Central memory CD4-positive, alpha-beta T cell (primary cell): ENCODE results near the gene NSF.
"Not testable (repeated sequence)": the region's sequence is repeated elsewhere in the genome, so short reads cannot be mapped to it uniquely, and the experiment has no call there.

Experiments used
- DNase-seq: peaks from one replicate; pipeline ENCODE4 v3.0.0; 2022

The NSF gene

DNA sequence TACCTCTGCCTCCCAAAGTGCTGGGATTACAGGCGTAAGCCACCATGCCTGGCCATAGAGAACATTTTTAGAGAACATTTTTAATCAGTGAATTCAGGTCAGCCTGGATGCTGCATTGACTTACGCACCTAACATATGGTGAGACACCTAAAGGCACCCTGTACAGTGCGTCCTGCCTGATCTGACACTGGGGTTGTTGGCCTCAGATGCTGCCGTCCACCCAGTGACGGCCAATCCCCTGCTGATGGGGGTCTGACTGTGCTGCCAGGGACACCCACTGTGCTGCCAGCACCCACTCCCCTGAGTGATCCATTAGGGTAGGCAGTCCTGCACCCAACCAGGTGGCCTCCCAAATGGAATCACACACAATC lies 189.5 kb downstream of the NSF start:
- DNase-seq, result no peak

DNA sequence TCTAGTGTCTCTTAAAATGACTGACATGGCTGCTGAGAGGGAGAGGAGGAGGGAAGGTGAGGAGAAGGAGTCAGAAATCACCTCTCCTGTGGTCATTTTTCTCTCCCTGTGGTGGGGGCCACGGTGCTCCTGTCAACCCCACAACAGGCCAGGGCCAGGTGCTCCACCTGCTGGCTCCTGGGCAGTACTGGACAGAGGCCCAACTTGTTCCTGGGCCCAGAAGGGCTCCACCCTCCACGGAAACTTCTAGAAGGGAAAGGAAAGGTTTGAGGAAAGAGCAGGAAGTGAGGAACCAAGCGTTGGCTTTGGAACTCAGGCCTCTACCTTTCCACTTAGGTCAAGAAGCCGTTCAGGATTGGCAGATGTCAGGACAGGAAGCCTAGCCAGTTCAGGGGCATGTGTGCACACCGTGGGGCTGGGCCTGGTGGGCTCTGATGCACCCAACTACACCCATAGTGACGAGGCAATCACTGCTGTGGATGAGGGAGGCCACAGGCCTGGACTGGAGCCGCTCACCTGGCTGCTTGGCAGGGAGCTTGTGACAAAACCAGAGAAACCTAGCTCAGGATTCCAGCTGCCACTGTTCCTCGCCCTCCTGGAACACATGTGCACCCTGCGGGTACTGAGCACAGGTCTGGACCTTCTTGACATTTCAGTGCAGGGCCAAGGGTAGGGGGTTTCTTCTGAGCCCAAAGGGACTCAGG lies 191.9 kb downstream of the NSF start:
- no peak for DNase-seq

DNA sequence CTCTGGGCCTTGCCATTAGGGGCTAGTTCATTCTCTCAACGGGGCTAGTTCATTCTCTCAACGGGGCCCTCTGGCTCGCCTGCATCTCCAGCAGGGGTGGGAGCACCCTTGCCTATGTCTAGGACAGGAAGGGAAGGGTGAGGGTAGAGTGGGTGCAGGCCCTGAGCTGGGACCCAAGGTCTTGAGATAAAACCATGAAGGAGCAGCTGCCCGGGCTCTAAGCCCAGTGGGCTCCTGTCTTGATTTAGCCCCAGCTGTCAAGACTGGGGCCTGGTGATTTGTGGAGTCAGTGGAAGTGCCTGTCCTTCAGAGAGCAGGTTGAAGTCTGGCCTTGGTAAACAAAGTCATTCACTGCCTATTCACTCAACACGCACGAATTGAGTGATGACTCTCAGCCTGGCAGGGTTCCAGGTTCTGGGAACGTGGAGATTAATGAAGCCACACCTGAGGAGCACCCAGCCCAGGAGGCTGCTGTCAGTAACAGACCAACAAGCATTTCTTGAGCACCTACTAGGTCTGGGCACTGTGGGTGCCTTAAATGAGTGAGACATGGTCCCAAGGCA lies 192.6 kb downstream of the NSF start:
- no peak for DNase-seq

DNA sequence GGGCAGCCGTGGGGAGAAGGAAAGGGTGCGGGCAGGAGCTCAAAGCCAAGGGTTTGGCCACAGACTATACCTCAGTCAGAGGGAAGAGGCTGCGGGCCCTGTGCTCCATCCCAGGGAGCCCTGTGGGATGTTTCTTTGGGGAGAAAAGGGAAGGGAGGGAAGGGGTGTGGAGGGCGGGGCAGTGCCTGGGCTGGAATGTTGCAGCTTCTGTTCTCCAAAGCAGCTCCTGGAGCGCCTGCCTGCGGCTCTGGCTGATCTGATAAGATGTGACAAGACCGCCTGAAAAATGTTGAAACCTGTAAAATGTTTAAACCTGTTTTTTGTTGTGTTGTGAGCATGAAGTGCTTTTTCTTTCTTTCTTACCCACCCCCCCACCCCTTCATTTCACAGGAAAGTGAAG lies 195.2 kb downstream of the NSF start:
- no peak for DNase-seq

DNA sequence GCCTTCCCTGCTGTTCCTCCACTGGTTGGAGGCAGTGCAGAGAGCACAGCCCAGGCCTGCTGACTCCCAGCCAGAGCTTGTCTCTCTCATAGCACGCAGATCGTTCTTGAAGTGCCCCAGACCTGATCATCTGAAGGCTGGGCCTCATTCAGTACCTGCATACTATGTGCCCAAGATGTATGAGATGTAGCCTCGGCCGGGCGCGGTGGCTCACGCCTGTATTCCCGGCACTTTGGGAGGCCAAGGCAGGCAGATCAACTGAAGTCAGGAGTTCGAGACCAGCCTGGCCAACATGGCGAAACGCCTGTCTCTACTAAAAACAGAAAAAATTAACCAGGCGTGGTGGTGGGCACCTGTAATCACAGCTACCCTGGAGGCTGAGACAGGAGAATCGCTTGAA lies 197.0 kb downstream of the NSF start:
- no peak for DNase-seq

DNA sequence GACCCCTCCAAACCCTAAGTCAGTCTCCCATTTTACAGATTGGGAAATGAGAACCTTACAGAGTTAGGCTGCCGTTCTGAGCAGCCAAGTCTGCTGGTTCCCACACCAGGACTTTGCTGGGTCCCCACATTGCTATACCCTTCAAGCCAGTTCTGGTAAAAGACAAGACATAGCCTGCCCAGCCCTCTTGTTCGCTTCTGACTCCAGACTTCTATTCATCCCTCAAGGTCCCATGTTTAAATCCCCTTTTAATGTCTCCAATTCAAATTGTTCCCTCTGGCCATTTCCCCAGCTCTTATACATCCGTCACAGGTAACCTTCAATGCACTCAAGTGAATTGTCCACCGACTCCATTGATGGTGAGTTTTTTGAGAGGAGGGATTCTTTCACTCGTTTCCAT lies 197.8 kb downstream of the NSF start:
- no peak for DNase-seq

DNA sequence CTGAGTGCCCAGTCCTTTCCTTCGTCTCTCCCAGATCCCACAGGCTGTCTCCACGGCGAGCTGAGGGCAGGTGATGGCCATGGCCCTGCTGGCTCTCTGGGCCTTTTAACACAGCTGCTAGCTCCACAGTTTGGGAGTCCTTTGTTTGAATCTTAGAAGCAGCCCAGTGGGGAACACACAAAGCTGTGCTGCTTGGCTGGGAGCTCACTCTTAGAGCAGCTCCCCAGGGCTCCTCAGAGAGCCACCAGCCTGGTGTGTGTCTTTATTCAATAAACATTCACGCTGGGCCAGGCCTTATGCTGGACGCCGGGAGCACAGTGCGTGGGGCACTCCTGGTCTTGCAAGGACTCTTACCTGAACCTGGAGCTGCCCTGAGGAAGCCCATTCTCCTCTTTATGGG lies 198.3 kb downstream of the NSF start:
- DNase-seq, result no peak

DNA sequence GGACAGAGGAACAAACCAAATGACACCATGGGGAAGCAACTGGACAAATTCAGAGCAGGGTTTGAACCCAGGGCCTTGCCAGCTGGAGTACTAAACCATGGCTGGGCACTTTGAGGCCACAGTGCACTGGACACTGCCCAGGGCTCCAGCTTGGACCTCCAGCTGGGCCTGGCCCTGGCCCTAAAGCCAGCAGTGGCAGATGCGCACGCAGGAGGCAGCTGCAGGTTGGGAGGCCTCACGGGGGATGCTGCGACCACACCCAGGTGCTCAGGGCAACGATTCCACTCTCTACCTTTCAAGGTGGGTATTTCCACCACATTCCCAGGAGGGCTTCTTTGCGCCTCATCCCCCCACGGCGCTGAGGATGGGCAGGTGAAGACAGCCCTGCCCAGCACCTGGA lies 199.1 kb downstream of the NSF start:
- DNase-seq, result no peak

DNA sequence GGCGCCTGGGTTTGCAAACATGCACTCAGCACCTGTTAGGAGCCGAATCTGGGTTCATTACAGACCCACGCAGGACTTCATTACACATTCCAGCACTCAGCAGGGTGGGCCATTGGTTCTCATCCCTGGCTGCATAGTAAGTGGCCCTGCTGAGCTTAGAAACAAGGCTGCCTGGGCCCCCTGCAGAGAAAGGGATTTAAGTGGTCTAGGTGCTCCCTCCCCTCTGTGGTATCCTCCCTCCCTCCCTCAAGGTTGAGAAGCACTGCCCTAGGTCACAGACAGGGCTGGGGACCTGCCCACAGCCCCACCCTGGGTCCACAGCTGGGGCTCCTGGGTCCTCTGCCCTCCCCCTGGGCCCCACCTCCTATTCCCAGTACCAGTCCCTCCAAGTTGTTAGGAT lies 199.7 kb downstream of the NSF start:
- DNase-seq, result no peak

DNA sequence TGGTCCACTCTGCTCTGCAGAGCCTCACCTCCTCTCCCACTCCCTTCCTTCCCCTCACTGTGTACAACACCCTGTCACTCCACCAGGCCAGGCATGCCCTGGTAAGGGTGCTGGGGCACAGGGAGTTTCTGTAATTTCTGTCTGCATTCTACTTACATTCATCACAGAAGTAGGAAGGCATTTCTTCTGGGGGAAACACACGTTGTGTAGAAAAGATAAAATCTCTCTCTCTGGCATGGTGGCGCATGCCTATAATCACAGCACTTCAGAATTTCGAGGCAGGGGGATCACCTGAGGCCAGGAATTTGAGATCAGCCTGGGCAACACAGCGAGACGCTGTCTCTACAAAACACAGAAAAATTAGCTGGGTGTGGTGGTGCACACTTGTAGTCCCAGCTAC lies 201.1 kb downstream of the NSF start:
- no peak for DNase-seq

DNA sequence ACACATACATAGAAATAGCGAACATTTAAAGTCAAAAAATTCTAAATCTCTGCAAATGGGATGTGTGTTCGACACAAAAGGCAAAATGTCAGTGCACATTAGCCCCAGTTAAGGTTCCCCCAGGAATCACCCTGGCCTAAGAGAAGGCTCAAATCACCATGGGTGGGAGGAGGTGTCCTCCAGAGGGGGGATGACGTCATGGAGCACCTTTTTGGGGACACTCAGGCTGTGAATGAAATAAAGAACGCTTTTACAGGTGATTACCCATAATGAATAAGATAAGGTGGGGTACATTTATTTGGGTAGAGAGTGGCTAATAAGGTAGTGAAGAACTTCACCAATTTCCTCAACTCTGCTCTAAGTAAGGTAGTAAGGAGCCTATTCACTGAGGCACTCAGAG lies 201.6 kb downstream of the NSF start:
- no peak for DNase-seq

DNA sequence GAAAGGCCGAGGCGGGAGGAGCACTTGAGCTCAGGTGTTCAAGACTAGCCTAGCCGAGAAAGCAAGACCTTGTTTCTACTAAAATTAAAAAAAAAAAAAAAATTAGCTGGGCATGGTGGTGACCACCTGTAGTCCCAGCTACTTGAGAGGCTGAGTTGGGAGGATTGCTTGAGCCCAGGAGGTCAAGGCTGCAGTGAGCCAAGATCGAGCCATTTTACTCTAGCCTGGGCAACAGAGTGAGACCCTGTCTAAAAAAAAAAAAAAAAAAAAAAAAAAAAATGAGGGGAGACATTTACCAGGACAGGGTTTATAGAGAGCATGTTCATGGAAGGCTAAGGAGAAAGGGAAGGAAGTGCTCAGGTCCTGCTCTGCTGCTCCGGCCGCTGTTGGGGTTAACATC lies 202.6 kb downstream of the NSF start:
- DNase-seq, result not testable (repeated sequence)

DNA sequence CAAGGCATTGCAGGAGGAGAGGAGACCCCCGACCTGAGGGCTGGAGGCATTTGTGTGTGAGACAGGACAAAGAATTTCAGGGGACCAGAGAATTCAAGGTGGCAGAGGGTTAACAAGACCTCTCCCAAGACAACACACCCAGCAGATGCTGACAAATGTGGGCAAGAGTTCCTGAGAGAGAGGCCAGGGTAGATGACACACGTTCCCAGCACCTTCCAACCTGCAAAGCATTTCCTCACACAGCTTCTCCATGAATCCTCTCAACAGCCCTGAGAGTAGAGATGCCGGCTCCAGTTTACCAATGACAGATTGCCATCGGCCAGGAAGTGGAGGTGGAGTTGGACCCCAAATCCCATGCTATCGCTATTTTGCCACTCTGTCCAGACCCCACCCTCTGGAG lies 203.1 kb downstream of the NSF start:
- no peak for DNase-seq

DNA sequence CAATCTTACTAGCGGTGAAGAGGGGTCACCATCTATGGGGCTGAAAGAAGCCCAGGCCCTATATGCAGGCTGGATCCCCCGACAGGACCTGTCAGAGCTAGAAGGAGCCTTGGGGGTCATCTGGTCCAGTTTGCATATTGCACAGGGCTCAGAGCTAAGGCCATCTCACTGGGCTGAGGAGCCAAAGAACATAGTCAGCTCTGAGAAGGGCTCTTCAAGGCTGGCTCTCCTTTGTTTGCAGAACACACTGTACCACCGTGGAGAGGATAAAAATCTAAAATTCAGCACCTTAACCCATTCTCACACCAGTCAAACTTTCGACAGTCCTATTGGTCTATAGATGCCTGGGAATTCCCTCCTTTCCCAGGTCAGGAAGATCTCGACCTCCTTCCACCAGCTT lies 203.8 kb downstream of the NSF start:
- no peak for DNase-seq

DNA sequence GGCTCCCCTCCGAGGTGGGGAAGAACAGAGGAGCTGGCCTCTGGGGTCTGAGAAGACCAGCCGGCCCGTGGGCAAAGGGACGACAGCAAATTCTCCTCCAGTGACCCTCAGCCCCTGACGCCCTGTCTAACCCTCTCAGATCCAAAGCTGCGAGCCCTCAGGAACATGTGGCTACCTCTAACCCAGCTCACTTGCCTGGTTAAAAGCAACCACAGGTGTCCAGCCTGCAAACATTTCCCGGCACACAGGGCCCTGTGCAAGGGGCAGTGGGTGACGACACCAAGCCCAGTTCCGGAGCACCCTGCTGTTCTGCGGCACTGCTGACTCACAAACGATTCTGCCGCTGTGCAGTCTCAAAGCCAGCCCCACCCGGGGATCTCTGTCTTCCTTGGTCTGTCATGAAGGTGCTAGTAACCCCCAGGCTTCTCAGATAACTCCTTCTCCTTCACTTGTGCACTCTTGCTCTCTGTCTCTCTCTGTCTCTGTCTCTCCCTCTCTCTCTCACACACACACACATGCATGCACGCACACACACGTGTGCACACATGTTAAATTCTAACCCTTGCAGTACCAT lies 205.0 kb downstream of the NSF start:
- DNase-seq, result no peak

DNA sequence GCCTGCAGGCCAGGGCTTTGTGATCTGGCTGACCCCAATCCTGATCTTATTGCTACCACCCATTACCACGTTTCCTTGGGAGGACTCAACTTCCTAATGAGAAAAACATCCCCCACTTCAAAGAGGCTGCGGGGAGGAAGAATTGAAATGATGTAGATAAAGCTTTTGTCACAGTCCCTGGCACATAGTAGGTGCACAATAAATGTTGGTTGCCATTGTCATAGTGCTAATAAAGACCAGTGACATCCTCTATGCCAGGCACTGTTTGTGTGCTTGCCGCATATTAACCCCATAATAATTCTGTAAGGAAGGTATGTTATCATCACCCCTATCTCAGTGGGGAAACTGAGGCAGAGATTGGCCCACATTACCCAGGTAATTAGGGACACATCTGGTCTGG lies 205.6 kb downstream of the NSF start:
- no peak for DNase-seq

DNA sequence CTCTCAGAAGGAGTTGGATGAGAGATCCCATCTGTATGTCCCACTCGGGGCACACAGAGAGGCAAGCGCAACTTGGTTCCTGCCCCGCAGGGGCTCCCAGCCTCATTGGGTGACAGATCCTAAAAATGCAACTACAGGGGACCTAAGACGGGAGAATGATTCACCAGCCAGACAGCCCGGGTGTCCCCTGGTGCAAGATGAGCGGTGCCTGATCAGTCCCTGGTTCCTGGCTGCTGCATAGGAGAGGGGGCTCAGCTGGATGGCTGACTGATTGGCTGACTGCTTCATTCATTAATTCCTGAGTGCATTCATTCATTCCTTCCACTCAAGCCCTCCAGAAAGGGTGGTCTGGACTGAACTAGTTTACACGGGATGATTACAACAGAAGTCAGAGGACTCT lies 206.1 kb downstream of the NSF start:
- DNase-seq, result no peak

DNA sequence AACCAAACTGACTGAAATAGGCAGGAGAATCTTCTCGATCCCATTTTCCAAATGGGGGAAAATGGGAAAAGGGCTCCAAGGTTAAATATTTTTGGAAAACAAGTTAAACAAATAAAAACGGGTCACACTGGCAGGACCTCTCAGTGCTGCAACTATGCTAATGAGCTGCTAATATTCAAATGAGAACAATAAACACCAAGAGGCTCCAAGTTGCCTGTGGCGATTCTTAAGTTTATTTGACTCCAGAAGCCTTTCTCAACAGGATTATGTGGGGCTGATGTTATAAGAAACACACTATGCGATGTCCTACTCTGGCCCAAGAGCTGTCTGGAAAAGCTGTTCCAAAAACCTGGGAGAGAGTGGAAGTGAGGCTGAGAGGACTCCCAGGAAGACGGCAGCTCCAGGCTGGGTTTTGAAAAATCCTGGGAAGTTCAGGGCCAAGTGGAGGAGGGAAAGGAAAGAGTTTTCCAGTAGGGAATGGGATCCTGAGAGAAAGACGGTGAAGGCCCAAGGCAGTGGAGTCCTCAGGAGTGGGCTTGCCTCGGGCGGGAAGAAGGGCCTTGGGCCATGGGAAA lies 206.6 kb downstream of the NSF start:
- no peak for DNase-seq

DNA sequence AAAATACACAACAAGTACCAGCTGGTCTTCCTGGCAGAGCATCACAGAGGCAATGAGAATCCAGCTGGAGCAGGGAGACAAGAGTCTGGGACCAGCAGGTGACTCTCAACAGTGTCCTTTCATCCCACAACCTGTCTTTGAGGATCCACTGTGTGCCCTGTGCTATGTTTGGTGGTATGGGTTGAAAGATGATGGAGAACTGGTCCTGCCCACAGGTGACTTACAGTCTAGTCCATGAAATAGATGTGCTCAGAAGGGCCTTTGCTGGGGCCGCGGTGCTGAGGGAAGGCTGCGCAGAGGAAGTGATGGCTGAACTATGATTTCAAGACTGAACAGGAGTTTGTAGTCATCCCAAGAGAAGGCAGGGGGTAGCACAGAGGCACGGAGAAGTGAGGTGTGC lies 210.1 kb downstream of the NSF start:
- DNase-seq, result no peak

DNA sequence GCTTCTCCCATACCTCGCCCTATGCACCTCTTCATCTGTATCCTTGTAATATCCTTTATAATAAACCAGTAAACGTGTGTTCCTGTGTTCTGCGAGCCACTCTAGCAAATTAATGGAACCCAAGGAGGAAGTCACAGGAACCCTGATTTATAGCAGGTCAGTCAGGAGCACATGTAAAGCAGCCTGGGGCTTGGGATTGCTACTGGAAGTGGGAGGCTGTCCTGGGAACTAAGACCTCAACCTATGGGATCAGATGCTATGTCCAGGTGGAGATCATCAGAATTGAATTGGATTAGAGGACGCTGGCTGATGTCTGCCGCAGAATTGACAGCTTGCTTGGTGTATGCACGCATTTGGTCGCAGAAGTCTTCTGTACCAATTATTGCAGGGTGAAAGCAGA lies 212.3 kb downstream of the NSF start:
- no peak for DNase-seq

DNA sequence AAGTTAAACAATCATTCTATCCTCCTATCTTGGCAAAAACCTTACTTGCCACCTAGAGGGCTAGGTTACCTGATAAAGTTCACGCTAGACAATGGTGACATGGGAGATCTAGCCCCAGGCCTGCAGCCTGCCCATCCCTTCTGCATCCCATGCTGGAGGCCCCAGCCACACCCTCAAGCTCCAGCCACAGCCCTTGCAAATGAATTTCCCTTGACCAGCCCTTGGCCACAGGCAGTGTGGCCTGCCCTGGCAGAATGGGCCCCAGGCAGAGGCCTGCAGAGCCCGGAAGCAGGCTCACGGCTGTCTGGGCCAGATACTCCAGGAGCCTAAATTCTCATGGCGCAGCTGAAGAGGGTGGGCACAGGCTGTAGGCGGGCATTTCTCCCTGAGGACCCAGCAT lies 213.1 kb downstream of the NSF start:
- no peak for DNase-seq

DNA sequence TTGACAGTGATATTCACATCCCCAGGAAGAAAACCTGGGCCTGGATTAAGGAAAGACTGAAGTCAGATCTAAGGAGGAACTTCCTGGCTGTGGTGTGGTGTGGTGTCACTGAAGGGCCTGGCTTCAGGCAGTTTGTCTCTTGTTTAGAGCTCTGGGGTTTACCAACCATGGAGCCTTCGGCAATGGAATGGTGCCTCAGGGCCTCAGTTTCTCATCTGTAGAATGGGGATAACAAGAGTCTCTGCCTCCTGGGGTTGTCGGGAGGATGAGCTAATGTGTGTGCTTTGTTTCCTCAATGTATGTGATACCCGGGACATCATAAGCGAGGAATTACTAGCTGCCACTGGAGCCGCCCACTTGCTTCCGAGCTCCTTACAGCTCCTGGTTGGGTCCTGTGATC lies 215.3 kb downstream of the NSF start:
- no peak for DNase-seq
